SU-DHL-6 (cell line): Measurements from ENCODE around the gene RABGGTA.
"Not testable (repeated sequence)": the region's sequence is repeated elsewhere in the genome, so short reads cannot be mapped to it uniquely, and the experiment has no call there.

Experiments used
- CTCF ChIP-seq: fragments of 200-600 bp; sonication (generic); IDR thresholded peaks from one replicate; pipeline ENCODE4 v1.5.1; 2017; ENCODE audit warnings: antibody characterized with exemption, mild to moderate bottlenecking, low read length, moderate library complexity; ENCODE audit not compliant: insufficient read depth, poor library complexity, severe bottlenecking
- EZH2phosphoT487 ChIP-seq: fragments of 200-600 bp; sonication (generic), shearing (Covaris generic); conservative IDR thresholded peaks from 2 replicates; pipeline ENCODE4 v1.6.1; 2018; ENCODE audit warnings: mild to moderate bottlenecking, antibody characterized with exemption, low read length, moderate library complexity, mixed read lengths

DNA sequence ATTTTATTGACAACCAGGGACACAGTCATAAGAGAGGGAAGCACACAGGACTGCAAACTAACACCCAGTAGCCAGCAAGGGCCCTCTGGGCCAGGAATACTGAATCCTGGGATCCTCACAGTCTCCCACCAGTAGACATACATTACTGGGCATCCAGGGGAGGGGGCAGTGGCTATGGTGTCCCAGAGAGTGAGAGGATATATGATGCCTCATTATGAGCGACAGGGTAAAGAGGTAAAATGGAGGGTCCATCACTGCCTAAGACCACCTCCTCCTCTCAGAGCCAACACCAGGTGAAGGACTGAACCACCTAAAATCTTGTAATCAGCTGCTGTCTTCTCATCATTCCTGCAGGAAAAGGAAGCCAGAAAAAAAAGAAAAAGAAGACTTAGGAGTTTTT is 54.5 kb downstream of the RABGGTA start:
- not testable (repeated sequence) for TF ChIP-seq EZH2phosphoT487, CTCF
